PFSK-1 (cell line): Measurements from ENCODE around the gene CHPF2.

Source experiments
- FOXP2 ChIP-seq: optimal IDR thresholded peaks from 2 replicates; pipeline ENCODE3; 2011; ENCODE audit warnings: borderline replicate concordance, control low read depth, inconsistent platforms; ENCODE audit not compliant: insufficient read depth; ENCODE audit errors: extremely low read length, extremely low read depth
- POLR2AphosphoS5 ChIP-seq: IDR thresholded peaks from 2 replicates; pipeline ENCODE4 v1.6.1; 2012; ENCODE audit warnings: low read depth, mild to moderate bottlenecking, control low read depth, low read length, moderate library complexity
- REST ChIP-seq, 2 experiments: IDR thresholded peaks; 2 replicates each; pipeline versions ENCODE4 v1.6.1 to v1.8.0; 2011 to 2012; ENCODE audit warnings: low read depth in 2 of 2, low read length in 2 of 2, control low read depth in 1 of 2, inconsistent platforms in 1 of 2, mild to moderate bottlenecking in 1 of 2, moderate library complexity in 1 of 2; ENCODE audit not compliant: insufficient read depth in 1 of 2
- SIN3A ChIP-seq: IDR thresholded peaks from 2 replicates; pipeline ENCODE4 v1.6.1; 2012; ENCODE audit warnings: mild to moderate bottlenecking, low read length, moderate library complexity, borderline replicate concordance; ENCODE audit not compliant: insufficient read depth
- TAF1 ChIP-seq: IDR thresholded peaks from 2 replicates; pipeline ENCODE4 v1.6.1; 2012; ENCODE audit warnings: low read length, control low read depth, borderline replicate concordance; ENCODE audit not compliant: insufficient read depth

Gene CHPF2

GRCh38 chr7:151272405-151272804 is 40.1 kb downstream of the CHPF2 start:
- no peak for TF ChIP-seq FOXP2
- no peak for TF ChIP-seq POLR2AphosphoS5
- no peak for TF ChIP-seq SIN3A
- TF ChIP-seq TAF1, result no peak
- no peak for TF ChIP-seq REST (IDR thresholded peaks at IDR 0.05; ENCODE audit: insufficient read depth in 1 of 2, low read depth in 2 of 2, low read length in 2 of 2)

- no peak for TF ChIP-seq SIN3A
- TF ChIP-seq FOXP2, result no peak
- TF ChIP-seq REST (IDR thresholded peaks at IDR 0.05; ENCODE audit: insufficient read depth in 1 of 2, low read depth in 2 of 2, low read length in 2 of 2), result no peak
Observed at GRCh38 chr7:151272877-151273276, 40.6 kb downstream of the CHPF2 start.

- no peak for TF ChIP-seq FOXP2
- TF ChIP-seq POLR2AphosphoS5, result no peak
- no peak for TF ChIP-seq TAF1
- no peak for TF ChIP-seq REST (IDR thresholded peaks at IDR 0.05; ENCODE audit: insufficient read depth in 1 of 2, low read depth in 2 of 2, low read length in 2 of 2)
- TF ChIP-seq SIN3A, result no peak
Observed at GRCh38 chr7:151273651-151274390, 41.5 kb downstream of the CHPF2 start.

- TF ChIP-seq SIN3A (no peak), REST (IDR thresholded peaks at IDR 0.05; ENCODE audit: insufficient read depth in 1 of 2, low read depth in 2 of 2, low read length in 2 of 2) (no peak), POLR2AphosphoS5 (no peak), FOXP2 (no peak), TAF1 (no peak)
Observed at GRCh38 chr7:151274396-151274795, 42.1 kb downstream of the CHPF2 start.
